WTC11 (cell line): ENCODE results near the gene SLIT3. TPM values are rescaled to one million over a fixed set of nuclear protein-coding genes. Genes with fewer than 3 reads are reported as not detected.

Experiments
- ATAC-seq: fragments of 200-7000 bp; cut with Tn5 transposase; 2 replicates; pipeline ENCODE4 v1.10.0; 2021; ENCODE audit warnings: mild to moderate bottlenecking, moderate library complexity
- CTCF ChIA-PET: fragments of 300-600 bp; sonication (Branson Sonifier 250); formaldehyde crosslinking; loops from one replicate; lab custom pipeline; 2021; ENCODE audit warnings: antibody characterized with exemption; lab: Charles Lee
- POLR2A ChIA-PET: fragments of 350-600 bp; sonication (Branson Sonifier 250); formaldehyde crosslinking; loops from one replicate; lab custom pipeline; 2021; ENCODE audit warnings: antibody characterized with exemption; lab: Charles Lee
- DNase-seq: peaks from one replicate; pipeline ENCODE4 v3.0.0; 2021; ENCODE audit warnings: low spot score
- H3K27ac Mint-ChIP-seq: 2 replicates; pipeline ENCODE4 v1.8.0; 2021; ENCODE audit warnings: mixed read lengths
- H3K27me3 Mint-ChIP-seq: 2 replicates; pipeline ENCODE4 v1.8.0; 2021; ENCODE audit warnings: low read depth, mild to moderate bottlenecking, moderate library complexity, mixed read lengths
- H3K36me3 Mint-ChIP-seq: 2 replicates; pipeline ENCODE4 v1.8.0; 2021; ENCODE audit warnings: mixed read lengths
- H3K4me1 Mint-ChIP-seq: 2 replicates; pipeline ENCODE4 v1.8.0; 2022; ENCODE audit warnings: mixed read lengths
- H3K4me3 Mint-ChIP-seq: 2 replicates; pipeline ENCODE4 v1.8.0; 2021; ENCODE audit warnings: mild to moderate bottlenecking, moderate library complexity, mixed read lengths
- H3K9me3 Mint-ChIP-seq: 2 replicates; pipeline ENCODE4 v1.8.0; 2021; ENCODE audit warnings: mixed read lengths
- ATF1 ChIP-seq: sonication (generic); formaldehyde crosslinking; IDR thresholded peaks from 2 replicates; pipeline ENCODE4 v1.8.1; 2023; ENCODE audit warnings: mild to moderate bottlenecking, moderate library complexity, missing genetic modification reagents
- CREB1 ChIP-seq: sonication (generic); formaldehyde crosslinking; IDR thresholded peaks from 2 replicates; pipeline ENCODE4 v1.8.0; 2023; ENCODE audit warnings: mild to moderate bottlenecking, missing genetic modification reagents
- ELF4 ChIP-seq: sonication (generic); formaldehyde crosslinking; IDR thresholded peaks from 2 replicates; pipeline ENCODE4 v1.8.1; 2022; ENCODE audit warnings: low read depth, mild to moderate bottlenecking, moderate library complexity, missing genetic modification reagents
- FOXK1 ChIP-seq: sonication (generic); formaldehyde crosslinking; IDR thresholded peaks from 2 replicates; pipeline ENCODE4 v1.8.0; 2022; ENCODE audit warnings: mild to moderate bottlenecking, moderate library complexity, missing genetic modification reagents
- FOXP1 ChIP-seq: sonication (generic); formaldehyde crosslinking; IDR thresholded peaks from 2 replicates; pipeline ENCODE4 v1.8.0; 2022; ENCODE audit warnings: missing genetic modification reagents, mild to moderate bottlenecking, moderate library complexity, borderline replicate concordance
- OVOL2 ChIP-seq: fragments of 250-450 bp; sonication (Bioruptor Pico); IDR thresholded peaks from 2 replicates; pipeline ENCODE4 v1.9.0; 2021; ENCODE audit warnings: mild to moderate bottlenecking, borderline replicate concordance
- TCF7 ChIP-seq: sonication (generic); formaldehyde crosslinking; IDR thresholded peaks from 2 replicates; pipeline ENCODE4 v1.8.0; 2022; ENCODE audit warnings: mild to moderate bottlenecking, low read depth, missing genetic modification reagents, moderate library complexity
- TEAD4 ChIP-seq: sonication (generic); formaldehyde crosslinking; IDR thresholded peaks from 2 replicates; pipeline ENCODE4 v1.8.0; 2022; ENCODE audit warnings: mild to moderate bottlenecking, missing genetic modification reagents
- ZNF232 ChIP-seq: sonication (generic); formaldehyde crosslinking; IDR thresholded peaks from 2 replicates; pipeline ENCODE4 v1.8.0; 2022; ENCODE audit warnings: mild to moderate bottlenecking, missing genetic modification reagents
- ZNF263 ChIP-seq: sonication (generic); formaldehyde crosslinking; IDR thresholded peaks from 2 replicates; pipeline ENCODE4 v1.8.1; 2022; ENCODE audit warnings: low read depth, mild to moderate bottlenecking, moderate library complexity, missing genetic modification reagents
- ZNF423 ChIP-seq: fragments of 250-450 bp; sonication (Bioruptor Pico); IDR thresholded peaks from 2 replicates; pipeline ENCODE4 v2.1.2; 2022; ENCODE audit warnings: mild to moderate bottlenecking, moderate library complexity
- total RNA-seq: library from RNA; stranded (reverse); gene quantifications from 3 replicates; pipeline ENCODE4 v1.2.3, GENCODE V29; 2021
- TF ChIP-seq, protein P1 (sequence below): sonication (generic); formaldehyde crosslinking; IDR thresholded peaks from 2 replicates; pipeline ENCODE4 v1.8.0; 2023; ENCODE audit warnings: mild to moderate bottlenecking, missing genetic modification reagents
- TF ChIP-seq, protein P2 (sequence below): fragments of 250-450 bp; sonication (Bioruptor Pico); IDR thresholded peaks from 2 replicates; pipeline ENCODE4 v2.1.2; 2022; ENCODE audit warnings: mild to moderate bottlenecking, moderate library complexity
- TF ChIP-seq, protein P3 (sequence below): sonication (generic); formaldehyde crosslinking; IDR thresholded peaks from 2 replicates; pipeline ENCODE4 v1.8.1; 2022; ENCODE audit warnings: mild to moderate bottlenecking, missing genetic modification reagents, moderate library complexity, borderline replicate concordance
- TF ChIP-seq, protein P4 (sequence below): sonication (generic); formaldehyde crosslinking; IDR thresholded peaks from 2 replicates; pipeline ENCODE4 v1.8.0; 2022; ENCODE audit warnings: mild to moderate bottlenecking, missing genetic modification reagents
- TF ChIP-seq, protein P5 (sequence below): sonication (generic); formaldehyde crosslinking; IDR thresholded peaks from 2 replicates; pipeline ENCODE4 v1.8.0; 2023; ENCODE audit warnings: missing genetic modification reagents
- TF ChIP-seq, protein P6 (sequence below): fragments of 250-450 bp; sonication (Bioruptor Pico); IDR thresholded peaks from 2 replicates; pipeline ENCODE4 v1.9.0; 2021; ENCODE audit warnings: mild to moderate bottlenecking
- TF ChIP-seq, protein P7 (sequence below): fragments of 250-450 bp; sonication (Bioruptor Pico); IDR thresholded peaks from 2 replicates; pipeline ENCODE4 v1.9.0; 2021; ENCODE audit warnings: mild to moderate bottlenecking
- TF ChIP-seq, protein P8 (sequence below): sonication (generic); formaldehyde crosslinking; IDR thresholded peaks from 2 replicates; pipeline ENCODE4 v1.8.1; 2023; ENCODE audit warnings: mild to moderate bottlenecking, missing genetic modification reagents, moderate library complexity
- TF ChIP-seq, protein P9 (sequence below): sonication (generic); formaldehyde crosslinking; IDR thresholded peaks from 2 replicates; pipeline ENCODE4 v1.8.1; 2023; ENCODE audit warnings: mild to moderate bottlenecking, missing genetic modification reagents

Gene SLIT3
- total RNA-seq, 1 experiment from 2014 or later: 1.9 TPM

DNA sequence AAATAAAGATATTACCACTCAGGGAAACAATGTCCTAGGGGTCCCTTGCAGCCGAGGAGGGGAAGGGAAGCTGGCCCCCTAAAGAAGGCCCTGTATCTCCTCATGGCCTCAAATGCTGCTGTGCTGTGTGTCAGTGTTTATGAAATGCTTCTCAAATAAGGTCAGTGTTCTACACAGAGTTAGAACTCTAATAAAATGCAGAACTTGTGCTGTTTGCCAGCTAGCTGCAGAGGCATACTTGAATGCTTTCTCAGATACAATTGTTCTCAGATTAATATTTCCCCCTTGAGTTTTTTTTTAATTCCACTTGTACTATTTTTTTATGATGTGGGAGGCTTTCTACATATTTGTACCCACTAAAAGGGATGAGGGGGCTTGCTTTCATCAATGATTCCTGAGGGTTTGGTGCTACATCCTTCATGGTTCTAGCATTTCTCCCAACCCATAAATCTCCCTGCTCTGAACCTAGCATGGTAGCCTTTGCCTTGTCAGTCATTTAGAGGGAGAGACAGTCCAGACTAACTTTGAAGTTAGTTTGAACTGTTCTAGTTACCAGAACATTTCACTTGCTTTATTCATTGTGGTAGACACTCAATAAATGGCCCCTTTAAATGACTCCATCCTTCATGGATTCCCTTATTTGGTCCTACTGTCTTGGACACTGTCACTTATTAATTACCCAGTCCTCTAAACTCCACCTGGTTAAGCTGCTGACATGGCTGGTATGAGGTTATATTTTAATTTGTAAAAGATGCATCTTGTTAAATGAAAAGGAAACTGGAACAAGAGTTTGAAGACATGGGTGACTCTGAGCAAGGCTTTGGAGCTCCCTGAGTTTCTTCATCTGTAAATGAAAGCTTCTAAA is 12.6 kb downstream of the SLIT3 start:
- H3K9me3 Mint-ChIP-seq: no peaks in the 10 kb centered on the region
- H3K27ac Mint-ChIP-seq: no peak overlapping the region
- H3K4me1 Mint-ChIP-seq: no peaks in the 10 kb centered on the region
- no peaks in the 10 kb centered on the region for H3K36me3 Mint-ChIP-seq
- POLR2A ChIA-PET: no interaction called here
- no peak overlapping the region for H3K4me3 Mint-ChIP-seq
- ATAC-seq (no peak), DNase-seq (no peak)
- H3K27me3 Mint-ChIP-seq: no peaks in the 10 kb centered on the region
- TF ChIP-seq OVOL2 (CRISPR knock-in tag) (no peak), ZNF263 (CRISPR knock-in tag) (no peak), TEAD4 (CRISPR knock-in tag) (no peak), TCF7 (CRISPR knock-in tag) (no peak), FOXP1 (CRISPR knock-in tag) (no peak), FOXK1 (CRISPR knock-in tag) (no peak), CREB1 (CRISPR knock-in tag) (no peak), ELF4 (CRISPR knock-in tag) (no peak), ZNF423 (CRISPR knock-in tag) (no peak), ATF1 (CRISPR knock-in tag) (no peak), ZNF232 (CRISPR knock-in tag) (no peak)
- TF ChIP-seq, protein P1, sequence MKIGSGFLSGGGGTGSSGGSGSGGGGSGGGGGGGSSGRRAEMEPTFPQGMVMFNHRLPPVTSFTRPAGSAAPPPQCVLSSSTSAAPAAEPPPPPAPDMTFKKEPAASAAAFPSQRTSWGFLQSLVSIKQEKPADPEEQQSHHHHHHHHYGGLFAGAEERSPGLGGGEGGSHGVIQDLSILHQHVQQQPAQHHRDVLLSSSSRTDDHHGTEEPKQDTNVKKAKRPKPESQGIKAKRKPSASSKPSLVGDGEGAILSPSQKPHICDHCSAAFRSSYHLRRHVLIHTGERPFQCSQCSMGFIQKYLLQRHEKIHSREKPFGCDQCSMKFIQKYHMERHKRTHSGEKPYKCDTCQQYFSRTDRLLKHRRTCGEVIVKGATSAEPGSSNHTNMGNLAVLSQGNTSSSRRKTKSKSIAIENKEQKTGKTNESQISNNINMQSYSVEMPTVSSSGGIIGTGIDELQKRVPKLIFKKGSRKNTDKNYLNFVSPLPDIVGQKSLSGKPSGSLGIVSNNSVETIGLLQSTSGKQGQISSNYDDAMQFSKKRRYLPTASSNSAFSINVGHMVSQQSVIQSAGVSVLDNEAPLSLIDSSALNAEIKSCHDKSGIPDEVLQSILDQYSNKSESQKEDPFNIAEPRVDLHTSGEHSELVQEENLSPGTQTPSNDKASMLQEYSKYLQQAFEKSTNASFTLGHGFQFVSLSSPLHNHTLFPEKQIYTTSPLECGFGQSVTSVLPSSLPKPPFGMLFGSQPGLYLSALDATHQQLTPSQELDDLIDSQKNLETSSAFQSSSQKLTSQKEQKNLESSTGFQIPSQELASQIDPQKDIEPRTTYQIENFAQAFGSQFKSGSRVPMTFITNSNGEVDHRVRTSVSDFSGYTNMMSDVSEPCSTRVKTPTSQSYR (CRISPR knock-in tag): no peak
- TF ChIP-seq, protein P2, sequence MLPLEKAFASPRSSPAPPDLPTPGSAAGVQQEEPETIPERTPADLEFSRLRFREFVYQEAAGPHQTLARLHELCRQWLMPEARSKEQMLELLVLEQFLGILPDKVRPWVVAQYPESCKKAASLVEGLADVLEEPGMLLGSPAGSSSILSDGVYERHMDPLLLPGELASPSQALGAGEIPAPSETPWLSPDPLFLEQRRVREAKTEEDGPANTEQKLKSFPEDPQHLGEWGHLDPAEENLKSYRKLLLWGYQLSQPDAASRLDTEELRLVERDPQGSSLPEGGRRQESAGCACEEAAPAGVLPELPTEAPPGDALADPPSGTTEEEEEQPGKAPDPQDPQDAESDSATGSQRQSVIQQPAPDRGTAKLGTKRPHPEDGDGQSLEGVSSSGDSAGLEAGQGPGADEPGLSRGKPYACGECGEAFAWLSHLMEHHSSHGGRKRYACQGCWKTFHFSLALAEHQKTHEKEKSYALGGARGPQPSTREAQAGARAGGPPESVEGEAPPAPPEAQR (CRISPR knock-in tag): no peak
- TF ChIP-seq, protein P3, sequence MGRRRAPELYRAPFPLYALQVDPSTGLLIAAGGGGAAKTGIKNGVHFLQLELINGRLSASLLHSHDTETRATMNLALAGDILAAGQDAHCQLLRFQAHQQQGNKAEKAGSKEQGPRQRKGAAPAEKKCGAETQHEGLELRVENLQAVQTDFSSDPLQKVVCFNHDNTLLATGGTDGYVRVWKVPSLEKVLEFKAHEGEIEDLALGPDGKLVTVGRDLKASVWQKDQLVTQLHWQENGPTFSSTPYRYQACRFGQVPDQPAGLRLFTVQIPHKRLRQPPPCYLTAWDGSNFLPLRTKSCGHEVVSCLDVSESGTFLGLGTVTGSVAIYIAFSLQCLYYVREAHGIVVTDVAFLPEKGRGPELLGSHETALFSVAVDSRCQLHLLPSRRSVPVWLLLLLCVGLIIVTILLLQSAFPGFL (CRISPR knock-in tag): no peak
- TF ChIP-seq, protein P4, sequence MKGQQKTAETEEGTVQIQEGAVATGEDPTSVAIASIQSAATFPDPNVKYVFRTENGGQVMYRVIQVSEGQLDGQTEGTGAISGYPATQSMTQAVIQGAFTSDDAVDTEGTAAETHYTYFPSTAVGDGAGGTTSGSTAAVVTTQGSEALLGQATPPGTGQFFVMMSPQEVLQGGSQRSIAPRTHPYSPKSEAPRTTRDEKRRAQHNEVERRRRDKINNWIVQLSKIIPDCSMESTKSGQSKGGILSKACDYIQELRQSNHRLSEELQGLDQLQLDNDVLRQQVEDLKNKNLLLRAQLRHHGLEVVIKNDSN: no peak
- TF ChIP-seq, protein P5, sequence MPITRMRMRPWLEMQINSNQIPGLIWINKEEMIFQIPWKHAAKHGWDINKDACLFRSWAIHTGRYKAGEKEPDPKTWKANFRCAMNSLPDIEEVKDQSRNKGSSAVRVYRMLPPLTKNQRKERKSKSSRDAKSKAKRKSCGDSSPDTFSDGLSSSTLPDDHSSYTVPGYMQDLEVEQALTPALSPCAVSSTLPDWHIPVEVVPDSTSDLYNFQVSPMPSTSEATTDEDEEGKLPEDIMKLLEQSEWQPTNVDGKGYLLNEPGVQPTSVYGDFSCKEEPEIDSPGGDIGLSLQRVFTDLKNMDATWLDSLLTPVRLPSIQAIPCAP (CRISPR knock-in tag): no peak
- TF ChIP-seq, protein P6, sequence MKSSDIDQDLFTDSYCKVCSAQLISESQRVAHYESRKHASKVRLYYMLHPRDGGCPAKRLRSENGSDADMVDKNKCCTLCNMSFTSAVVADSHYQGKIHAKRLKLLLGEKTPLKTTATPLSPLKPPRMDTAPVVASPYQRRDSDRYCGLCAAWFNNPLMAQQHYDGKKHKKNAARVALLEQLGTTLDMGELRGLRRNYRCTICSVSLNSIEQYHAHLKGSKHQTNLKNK: no peak
- TF ChIP-seq, protein P7, sequence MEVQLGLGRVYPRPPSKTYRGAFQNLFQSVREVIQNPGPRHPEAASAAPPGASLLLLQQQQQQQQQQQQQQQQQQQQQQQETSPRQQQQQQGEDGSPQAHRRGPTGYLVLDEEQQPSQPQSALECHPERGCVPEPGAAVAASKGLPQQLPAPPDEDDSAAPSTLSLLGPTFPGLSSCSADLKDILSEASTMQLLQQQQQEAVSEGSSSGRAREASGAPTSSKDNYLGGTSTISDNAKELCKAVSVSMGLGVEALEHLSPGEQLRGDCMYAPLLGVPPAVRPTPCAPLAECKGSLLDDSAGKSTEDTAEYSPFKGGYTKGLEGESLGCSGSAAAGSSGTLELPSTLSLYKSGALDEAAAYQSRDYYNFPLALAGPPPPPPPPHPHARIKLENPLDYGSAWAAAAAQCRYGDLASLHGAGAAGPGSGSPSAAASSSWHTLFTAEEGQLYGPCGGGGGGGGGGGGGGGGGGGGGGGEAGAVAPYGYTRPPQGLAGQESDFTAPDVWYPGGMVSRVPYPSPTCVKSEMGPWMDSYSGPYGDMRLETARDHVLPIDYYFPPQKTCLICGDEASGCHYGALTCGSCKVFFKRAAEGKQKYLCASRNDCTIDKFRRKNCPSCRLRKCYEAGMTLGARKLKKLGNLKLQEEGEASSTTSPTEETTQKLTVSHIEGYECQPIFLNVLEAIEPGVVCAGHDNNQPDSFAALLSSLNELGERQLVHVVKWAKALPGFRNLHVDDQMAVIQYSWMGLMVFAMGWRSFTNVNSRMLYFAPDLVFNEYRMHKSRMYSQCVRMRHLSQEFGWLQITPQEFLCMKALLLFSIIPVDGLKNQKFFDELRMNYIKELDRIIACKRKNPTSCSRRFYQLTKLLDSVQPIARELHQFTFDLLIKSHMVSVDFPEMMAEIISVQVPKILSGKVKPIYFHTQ (CRISPR knock-in tag): no peak
- TF ChIP-seq, protein P8, sequence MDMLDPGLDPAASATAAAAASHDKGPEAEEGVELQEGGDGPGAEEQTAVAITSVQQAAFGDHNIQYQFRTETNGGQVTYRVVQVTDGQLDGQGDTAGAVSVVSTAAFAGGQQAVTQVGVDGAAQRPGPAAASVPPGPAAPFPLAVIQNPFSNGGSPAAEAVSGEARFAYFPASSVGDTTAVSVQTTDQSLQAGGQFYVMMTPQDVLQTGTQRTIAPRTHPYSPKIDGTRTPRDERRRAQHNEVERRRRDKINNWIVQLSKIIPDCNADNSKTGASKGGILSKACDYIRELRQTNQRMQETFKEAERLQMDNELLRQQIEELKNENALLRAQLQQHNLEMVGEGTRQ: no peak
- TF ChIP-seq, protein P9, sequence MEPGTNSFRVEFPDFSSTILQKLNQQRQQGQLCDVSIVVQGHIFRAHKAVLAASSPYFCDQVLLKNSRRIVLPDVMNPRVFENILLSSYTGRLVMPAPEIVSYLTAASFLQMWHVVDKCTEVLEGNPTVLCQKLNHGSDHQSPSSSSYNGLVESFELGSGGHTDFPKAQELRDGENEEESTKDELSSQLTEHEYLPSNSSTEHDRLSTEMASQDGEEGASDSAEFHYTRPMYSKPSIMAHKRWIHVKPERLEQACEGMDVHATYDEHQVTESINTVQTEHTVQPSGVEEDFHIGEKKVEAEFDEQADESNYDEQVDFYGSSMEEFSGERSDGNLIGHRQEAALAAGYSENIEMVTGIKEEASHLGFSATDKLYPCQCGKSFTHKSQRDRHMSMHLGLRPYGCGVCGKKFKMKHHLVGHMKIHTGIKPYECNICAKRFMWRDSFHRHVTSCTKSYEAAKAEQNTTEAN (CRISPR knock-in tag): no peak
- CTCF ChIA-PET: no interaction called here
